Osteocyte (in vitro differentiated cells): ENCODE data around the gene CHTF18. TPM values are rescaled to one million over a fixed set of nuclear protein-coding genes. Genes with fewer than 3 reads are reported as not detected.

Experiments
- DNase-seq: peaks from one replicate; pipeline ENCODE4 v3.0.0; 2021; ENCODE audit warnings: mixed read lengths; ENCODE audit not compliant: unreplicated experiment; ENCODE audit errors: extremely low spot score
- H3K27ac Mint-ChIP-seq: one replicate; pipeline ENCODE4 v1.8.0; 2021; ENCODE audit warnings: mild to moderate bottlenecking, mixed read lengths; ENCODE audit not compliant: unreplicated experiment
- H3K27me3 Mint-ChIP-seq: one replicate; pipeline ENCODE4 v1.8.0; 2021; ENCODE audit warnings: mixed read lengths; ENCODE audit not compliant: unreplicated experiment
- H3K36me3 Mint-ChIP-seq: one replicate; pipeline ENCODE4 v1.8.0; 2021; ENCODE audit warnings: mixed read lengths; ENCODE audit not compliant: unreplicated experiment
- H3K4me1 Mint-ChIP-seq: one replicate; pipeline ENCODE4 v1.8.0; 2021; ENCODE audit warnings: mixed read lengths; ENCODE audit not compliant: unreplicated experiment
- H3K4me3 Mint-ChIP-seq: one replicate; pipeline ENCODE4 v1.8.0; 2021; ENCODE audit warnings: mild to moderate bottlenecking, moderate library complexity, mixed read lengths; ENCODE audit not compliant: unreplicated experiment
- H3K9me3 Mint-ChIP-seq: one replicate; pipeline ENCODE4 v1.8.0; 2021; ENCODE audit warnings: mixed read lengths; ENCODE audit not compliant: unreplicated experiment
- CTCF ChIP-seq: fragments of 200-600 bp; sonication (generic); IDR thresholded peaks from 2 replicates; pipeline ENCODE4 v1.5.0; 2021; ENCODE audit warnings: antibody characterized with exemption, mild to moderate bottlenecking, moderate library complexity
- total RNA-seq: library from RNA; stranded (reverse); gene quantifications from 2 replicates; pipeline ENCODE4 v1.2.1, GENCODE V29; 2021

Gene CHTF18
- total RNA-seq, 1 donor from 2014 or later = 25.4 TPM

GRCh38 chr16:813204-813915 is 24.9 kb downstream of the CHTF18 start:
- Mint-ChIP-seq H3K27ac (no peak overlapping the region), H3K4me1 (peaks cover 5% of the 10 kb centered on the region), H3K36me3 (no peaks in the 10 kb centered on the region), H3K27me3 (peaks cover 3% of the 10 kb centered on the region), H3K9me3 (no peaks in the 10 kb centered on the region), H3K4me3 (no peak overlapping the region)
- TF ChIP-seq CTCF = peak; percentile 69
- no peak for DNase-seq

GRCh38 chr16:813916-814412 is 25.5 kb downstream of the CHTF18 start:
- H3K4me3 Mint-ChIP-seq = no peak overlapping the region
- no peaks in the 10 kb centered on the region for H3K9me3 Mint-ChIP-seq
- DNase-seq = no peak
- H3K27me3 Mint-ChIP-seq = peaks cover 3% of the 10 kb centered on the region
- no peak overlapping the region for H3K27ac Mint-ChIP-seq
- H3K4me1 Mint-ChIP-seq = peaks cover 5% of the 10 kb centered on the region
- no peaks in the 10 kb centered on the region for H3K36me3 Mint-ChIP-seq
- TF ChIP-seq CTCF = peak; percentile 2

DNA sequence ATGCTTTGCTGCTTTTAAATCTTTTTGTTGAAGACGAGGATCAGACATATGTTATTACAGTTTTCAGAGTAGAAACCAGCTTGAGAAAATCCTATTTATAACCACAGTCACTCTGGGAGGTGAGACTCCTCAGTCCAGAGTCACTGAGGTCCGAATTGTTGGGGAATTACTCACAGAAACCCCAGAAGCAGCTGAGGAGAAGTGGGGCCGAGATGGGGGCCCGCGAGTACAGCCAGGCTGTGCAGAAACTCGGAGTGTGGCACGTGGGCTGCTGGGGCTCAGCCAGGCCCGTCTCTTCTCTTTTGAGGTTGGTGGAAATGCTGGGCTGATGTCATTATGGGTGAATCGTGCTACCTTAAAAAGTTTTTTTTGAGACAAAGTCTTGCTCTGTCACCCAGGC is 26.6 kb downstream of the CHTF18 start:
- Mint-ChIP-seq H3K9me3 (no peaks in the 10 kb centered on the region), H3K4me1 (peaks cover 5% of the 10 kb centered on the region), H3K4me3 (no peak overlapping the region), H3K27me3 (peaks cover 3% of the 10 kb centered on the region), H3K36me3 (no peaks in the 10 kb centered on the region), H3K27ac (no peak overlapping the region)
- TF ChIP-seq CTCF = no peak
- no peak for DNase-seq

DNA sequence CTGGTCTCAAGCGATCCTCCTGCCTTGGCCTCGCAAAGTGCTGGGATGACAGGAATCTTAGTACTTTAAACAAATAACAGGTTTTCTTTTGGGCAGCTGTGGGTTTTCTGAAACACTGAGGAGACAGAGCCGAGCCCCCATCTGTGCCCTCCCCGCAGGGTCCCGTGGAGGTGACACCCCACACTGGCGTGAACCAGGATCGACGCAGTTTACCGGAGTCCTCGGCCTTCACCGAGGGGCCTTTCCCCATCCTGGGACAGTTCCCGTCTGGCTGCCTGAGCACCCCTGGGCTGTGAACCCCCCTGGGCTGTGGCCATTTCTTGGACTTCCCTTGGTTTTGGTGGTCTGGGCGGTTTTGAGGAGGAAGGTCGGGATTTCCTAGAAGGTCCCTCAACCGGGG is 27.4 kb downstream of the CHTF18 start:
- Mint-ChIP-seq H3K27me3 (peaks cover 3% of the 10 kb centered on the region), H3K4me1 (peaks cover 5% of the 10 kb centered on the region), H3K27ac (no peak overlapping the region), H3K36me3 (no peaks in the 10 kb centered on the region), H3K4me3 (no peak overlapping the region), H3K9me3 (no peaks in the 10 kb centered on the region)
- no peak for DNase-seq
- TF ChIP-seq CTCF = no peak

GRCh38 chr16:817001-817906 is 28.8 kb downstream of the CHTF18 start:
- Mint-ChIP-seq H3K9me3 (no peaks in the 10 kb centered on the region), H3K27me3 (peaks cover 2% of the 10 kb centered on the region), H3K4me3 (no peak overlapping the region), H3K4me1 (peaks cover 5% of the 10 kb centered on the region), H3K36me3 (no peaks in the 10 kb centered on the region), H3K27ac (no peak overlapping the region)
- no peak for TF ChIP-seq CTCF
- no peak for DNase-seq
